T47D (cell line): ENCODE data around the gene EME2.
"Not testable (repeated sequence)": the region's sequence is repeated elsewhere in the genome, so short reads cannot be mapped to it uniquely, and the experiment has no call there.

Source experiments
- DNase-seq, 2 experiments: peaks; one replicate each; pipeline versions ENCODE4 v3.0.0 to v3.0.0-alpha.2; 2011 to 2012; ENCODE audit warnings: low read depth in 1 of 2, low spot score in 1 of 2
- JUND ChIP-seq: IDR thresholded peaks from 2 replicates; pipeline ENCODE4 v1.6.1; 2012; ENCODE audit warnings: low read depth
- in situ Hi-C: cut with HindIII; loops from 2 replicates; pipeline ENCODE4 v1.10.0; 2016; ENCODE audit warnings: low sequenced_read_pairs, low pct_unique_long_range_greater_than_20kb

EME2 gene

GRCh38 chr16:1772362-1772907, at the start of gene EME2:
Gene EME2 (plus strand): TSS chr16:1772810. CDS start chr16:1773228, 418 bp downstream.
- no peak for TF ChIP-seq JUND
- in situ Hi-C loops = no loop called here
- DNase-seq = peak in 1 of 2 experiments; percentile 36

- peak; percentile 50 to 55 for DNase-seq
These were observed 49.0 kb upstream of the EME2 start for GRCh38 chr16:1723450-1724147.

GRCh38 chr16:1724491-1724890, 48.1 kb upstream of the EME2 start:
- no peak for DNase-seq
- no peak for TF ChIP-seq JUND
- in situ Hi-C loops = no loop called here

More at GRCh38 chr16:1723450-1724147, 49.0 kb upstream of the EME2 start:
- in situ Hi-C loops = no loop called here
- TF ChIP-seq JUND = no peak

GRCh38 chr16:1726661-1727502, 45.7 kb upstream of the EME2 start:
- in situ Hi-C loops = no loop called here
- TF ChIP-seq JUND = no peak
- DNase-seq = no peak

- DNase-seq = no peak
- no peak for TF ChIP-seq JUND
- in situ Hi-C loops = no loop called here
These were observed 44.7 kb upstream of the EME2 start for GRCh38 chr16:1727651-1728624.

- in situ Hi-C loops = no loop called here
- no peak for DNase-seq
- no peak for TF ChIP-seq JUND
These were observed 43.6 kb upstream of the EME2 start for GRCh38 chr16:1729026-1729425.

GRCh38 chr16:1729445-1729844, 43.2 kb upstream of the EME2 start:
- DNase-seq = no peak
- TF ChIP-seq JUND = no peak
- in situ Hi-C loops = no loop called here

- DNase-seq = no peak
- in situ Hi-C loops = no loop called here
- TF ChIP-seq JUND = no peak
These were observed 41.5 kb upstream of the EME2 start for GRCh38 chr16:1731073-1731472.

GRCh38 chr16:1731603-1732002, 41.0 kb upstream of the EME2 start:
- TF ChIP-seq JUND = no peak
- peak; percentile 53 to 67 for DNase-seq
- in situ Hi-C loops = no loop called here

- no peak for DNase-seq
- in situ Hi-C loops = no loop called here
- no peak for TF ChIP-seq JUND
These were observed 40.5 kb upstream of the EME2 start for GRCh38 chr16:1732071-1732470.

- in situ Hi-C loops = not testable (repeated sequence)
These were observed 40.0 kb upstream of the EME2 start for GRCh38 chr16:1732551-1732987.

GRCh38 chr16:1734123-1734522, 38.5 kb upstream of the EME2 start:
- in situ Hi-C loops = no loop called here
- DNase-seq = no peak
- no peak for TF ChIP-seq JUND

More at GRCh38 chr16:1732551-1732987, 40.0 kb upstream of the EME2 start:
- DNase-seq = not testable (repeated sequence)
